Caco-2 (cell line): ENCODE data around the gene FFAR3. TPM values are rescaled to one million over a fixed set of nuclear protein-coding genes. Genes with fewer than 3 reads are reported as not detected.

Experiments used
- BruUV-seq: library from RNA; stranded (reverse); fragments of 400-500 nt; replicated peaks from 2 replicates; lab custom pipeline; 2021; lab: Mats Ljungman, UMichigan
- CTCF ChIA-PET: fragments of 300-600 bp; sonication (Branson Sonifier 250); formaldehyde crosslinking; loops from one replicate; lab custom pipeline; 2022; ENCODE audit warnings: antibody characterized with exemption; lab: Charles Lee
- POLR2A ChIA-PET: fragments of 300-600 bp; sonication (Branson Sonifier 250); formaldehyde crosslinking; loops from one replicate; lab custom pipeline; 2022; ENCODE audit warnings: antibody characterized with exemption; lab: Charles Lee
- DNase-seq, 2 experiments: peaks; one replicate each; pipeline versions ENCODE4 v3.0.0 to v3.0.0-alpha.2; 2020 to 2022
- H3K27me3 ChIP-seq: replicated peaks from 2 replicates; pipeline ENCODE4 v1.6.0; 2011; ENCODE audit warnings: low read length; ENCODE audit not compliant: control insufficient read depth, insufficient read depth
- H3K36me3 ChIP-seq: 2 replicates; pipeline ENCODE4 v1.5.1; 2011; ENCODE audit warnings: low read length; ENCODE audit not compliant: control insufficient read depth, insufficient read depth
- H3K4me1 ChIP-seq: fragments of 250-450 bp; sonication (Bioruptor Pico); 2 replicates; pipeline ENCODE4 v1.5.1; 2020; ENCODE audit warnings: mild to moderate bottlenecking
- H3K4me3 ChIP-seq: 2 replicates; pipeline ENCODE4 v1.5.1; 2011; ENCODE audit warnings: low read depth, mild to moderate bottlenecking, control low read depth, low read length
- H3K9me3 ChIP-seq: fragments of 250-450 bp; sonication (Bioruptor Pico); 2 replicates; pipeline ENCODE4 v1.5.1; 2020; ENCODE audit warnings: mild to moderate bottlenecking, moderate library complexity
- H3K27ac Mint-ChIP-seq: one replicate; pipeline ENCODE4 v1.8.0; 2022; ENCODE audit warnings: mixed read lengths; ENCODE audit not compliant: unreplicated experiment
- H3K27me3 Mint-ChIP-seq: one replicate; pipeline ENCODE4 v1.8.0; 2022; ENCODE audit warnings: mixed read lengths; ENCODE audit not compliant: insufficient read depth, unreplicated experiment
- H3K36me3 Mint-ChIP-seq: one replicate; pipeline ENCODE4 v1.8.0; 2022; ENCODE audit warnings: mild to moderate bottlenecking, mixed read lengths; ENCODE audit not compliant: insufficient read depth, unreplicated experiment
- H3K4me1 Mint-ChIP-seq: one replicate; pipeline ENCODE4 v1.8.0; 2022; ENCODE audit warnings: low read depth, mixed read lengths; ENCODE audit not compliant: unreplicated experiment
- H3K4me3 Mint-ChIP-seq: one replicate; pipeline ENCODE4 v1.8.0; 2022; ENCODE audit warnings: mild to moderate bottlenecking, moderate library complexity, mixed read lengths; ENCODE audit not compliant: unreplicated experiment
- H3K9me3 Mint-ChIP-seq: one replicate; pipeline ENCODE4 v1.8.0; 2022; ENCODE audit warnings: mixed read lengths; ENCODE audit not compliant: unreplicated experiment
- CTCF ChIP-seq, 2 experiments: fragments of 200-600 bp in 1 of 2; IDR thresholded peaks; 1 replicate in 1 of 2; 2 replicates in 1 of 2; pipeline versions ENCODE4 v1.5.1 to v1.8.0; 2011 to 2022; ENCODE audit warnings: antibody characterized with exemption in 1 of 2, control low read depth in 1 of 2, inconsistent platforms in 1 of 2, low read depth in 1 of 2, low read length in 1 of 2, mild to moderate bottlenecking in 1 of 2, moderate library complexity in 1 of 2; ENCODE audit not compliant: insufficient read depth in 1 of 2, severe bottlenecking in 1 of 2, unreplicated experiment in 1 of 2
- intact Hi-C: fragments of 100-400 bp; cut with micrococcal nuclease; formaldehyde crosslinking; loops from one replicate; pipeline ENCODE4 v1.10.0; 2022; ENCODE audit not compliant: unreplicated experiment
- total RNA-seq: library from RNA; stranded (reverse); gene quantifications from 2 replicates; pipeline ENCODE4 v1.2.3, GENCODE V29; 2022

Gene FFAR3
- total RNA-seq, 1 experiment from 2014 or later, result not detected

DNA sequence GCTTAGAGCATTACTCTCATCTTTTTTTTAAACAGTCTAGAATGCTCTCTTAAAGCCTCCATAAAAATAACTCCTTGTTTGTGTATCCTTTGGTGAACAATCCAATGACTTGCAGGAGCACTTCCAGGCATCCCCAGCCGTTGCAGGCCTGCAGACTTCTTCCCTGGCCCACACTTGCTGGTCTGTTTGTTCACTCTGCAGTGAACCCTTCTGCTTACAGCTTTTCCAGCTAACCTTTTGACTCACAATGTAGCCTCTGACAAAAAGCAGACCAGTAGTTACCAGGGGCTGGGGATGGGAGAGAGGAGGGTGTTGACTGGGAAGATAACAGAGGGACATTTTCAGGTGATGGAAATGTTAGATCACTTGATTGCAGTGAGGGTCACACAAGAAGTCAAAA, 21.7 kb downstream of the FFAR3 start:
- ChIA-PET POLR2A (no interaction called here), CTCF (interaction anchor here (0.6 to 1.1 kb wide), 4 partner anchors 27 to 130 kb away, joined by 3 to 6 read pairs (median 3); no protein-coding TSS in a partner anchor)
- Mint-ChIP-seq H3K36me3 (peaks cover 17% of the 10 kb centered on the region), H3K27ac (peak overlapping the region; percentile 80), H3K4me3 (peak overlapping the region; percentile 49), H3K4me1 (peaks cover 30% of the 10 kb centered on the region), H3K9me3 (peaks cover 39% of the 10 kb centered on the region), H3K27me3 (no peaks in the 10 kb centered on the region)
- BruUV-seq, result no TSS peak
- TF ChIP-seq CTCF (IDR thresholded peaks at IDR 0.05; ENCODE audit: insufficient read depth in 1 of 2, low read depth in 1 of 2, low read length in 1 of 2, severe bottlenecking in 1 of 2, unreplicated experiment in 1 of 2), result no peak
- no peaks in the 10 kb centered on the region for H3K36me3 ChIP-seq
- intact Hi-C loops, result loop anchor here (2.0 kb wide), 1 partner anchor 27 kb away; no protein-coding TSS in a partner anchor
- no peaks in the 10 kb centered on the region for H3K27me3 ChIP-seq
- DNase-seq, result no peak
- peaks cover 12% of the 10 kb centered on the region for H3K9me3 ChIP-seq
- H3K4me3 ChIP-seq, result no peak overlapping the region
- H3K4me1 ChIP-seq, result peaks cover 17% of the 10 kb centered on the region

- peaks cover 17% of the 10 kb centered on the region for H3K4me1 ChIP-seq
- H3K4me1 Mint-ChIP-seq, result peaks cover 25% of the 10 kb centered on the region
- peak; percentile 74 to 80 for DNase-seq
- H3K27ac Mint-ChIP-seq, result peak overlapping the region; percentile 80
- H3K9me3 ChIP-seq, result peaks cover 18% of the 10 kb centered on the region
- H3K27me3 ChIP-seq, result no peaks in the 10 kb centered on the region
- TF ChIP-seq CTCF (IDR thresholded peaks at IDR 0.05; ENCODE audit: insufficient read depth in 1 of 2, low read depth in 1 of 2, low read length in 1 of 2, severe bottlenecking in 1 of 2, unreplicated experiment in 1 of 2), result no peak
- no peaks in the 10 kb centered on the region for H3K36me3 ChIP-seq
- intact Hi-C loops, result loop anchor here (2.0 kb wide), 1 partner anchor 28 kb away; no protein-coding TSS in a partner anchor
- peak overlapping the region; percentile 49 for H3K4me3 Mint-ChIP-seq
- no peaks in the 10 kb centered on the region for H3K27me3 Mint-ChIP-seq
- ChIA-PET CTCF (interaction anchor here (0.6 to 1.1 kb wide), 4 partner anchors 28 to 130 kb away, joined by 3 to 6 read pairs (median 3); no protein-coding TSS in a partner anchor), POLR2A (no interaction called here)
- no TSS peak for BruUV-seq
- H3K9me3 Mint-ChIP-seq, result peaks cover 33% of the 10 kb centered on the region
- no peak overlapping the region for H3K4me3 ChIP-seq
- peaks cover 17% of the 10 kb centered on the region for H3K36me3 Mint-ChIP-seq
Observed at GRCh38 chr19:35380450-35381124, 22.3 kb downstream of the FFAR3 start.

- TF ChIP-seq CTCF (IDR thresholded peaks at IDR 0.05; ENCODE audit: insufficient read depth in 1 of 2, low read depth in 1 of 2, low read length in 1 of 2, severe bottlenecking in 1 of 2, unreplicated experiment in 1 of 2), result no peak
- intact Hi-C loops, result loop anchor here (2.0 kb wide), 1 partner anchor 29 kb away; no protein-coding TSS in a partner anchor
- POLR2A ChIA-PET, result no interaction called here
- DNase-seq, result no peak
- CTCF ChIA-PET, result no interaction called here
- Histone ChIP-seq H3K9me3 (peaks cover 25% of the 10 kb centered on the region), H3K27me3 (no peaks in the 10 kb centered on the region), H3K36me3 (no peaks in the 10 kb centered on the region), H3K4me3 (no peak overlapping the region), H3K4me1 (peaks cover 17% of the 10 kb centered on the region)
- peak overlapping the region; percentile 49 for H3K4me3 Mint-ChIP-seq
- peaks cover 31% of the 10 kb centered on the region for H3K9me3 Mint-ChIP-seq
- no peaks in the 10 kb centered on the region for H3K27me3 Mint-ChIP-seq
- no TSS peak for BruUV-seq
- peaks cover 19% of the 10 kb centered on the region for H3K36me3 Mint-ChIP-seq
- peaks cover 23% of the 10 kb centered on the region for H3K4me1 Mint-ChIP-seq
- H3K27ac Mint-ChIP-seq, result peak overlapping the region; percentile 80
Observed at GRCh38 chr19:35381318-35381717, 23.1 kb downstream of the FFAR3 start.
